T-helper 9 cell (primary cell): ENCODE data around the gene RBMS3.

Experiments
- DNase-seq: peaks from one replicate; pipeline ENCODE4 v3.0.0-alpha.2; 2020

Gene RBMS3

DNA sequence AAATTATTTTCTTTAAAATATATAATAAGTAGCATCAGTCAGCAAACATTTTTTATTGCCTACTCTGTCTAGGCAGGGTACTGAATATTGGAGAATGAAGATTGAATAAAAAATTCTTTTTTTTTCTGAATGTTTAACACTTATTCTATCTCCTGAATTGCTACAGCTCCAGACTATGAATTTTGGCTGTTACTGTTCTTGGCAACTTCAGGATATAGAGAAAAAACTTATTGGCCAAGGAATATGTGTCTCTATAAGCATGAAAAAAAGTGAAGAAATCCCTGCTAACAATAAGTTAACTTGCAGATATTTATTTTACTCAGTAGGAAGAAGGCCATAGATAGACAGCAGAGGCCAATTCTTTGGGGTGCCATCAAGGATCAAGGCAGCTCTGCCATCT, 309.6 kb downstream of the RBMS3 start:
- DNase-seq: no peak

DNA sequence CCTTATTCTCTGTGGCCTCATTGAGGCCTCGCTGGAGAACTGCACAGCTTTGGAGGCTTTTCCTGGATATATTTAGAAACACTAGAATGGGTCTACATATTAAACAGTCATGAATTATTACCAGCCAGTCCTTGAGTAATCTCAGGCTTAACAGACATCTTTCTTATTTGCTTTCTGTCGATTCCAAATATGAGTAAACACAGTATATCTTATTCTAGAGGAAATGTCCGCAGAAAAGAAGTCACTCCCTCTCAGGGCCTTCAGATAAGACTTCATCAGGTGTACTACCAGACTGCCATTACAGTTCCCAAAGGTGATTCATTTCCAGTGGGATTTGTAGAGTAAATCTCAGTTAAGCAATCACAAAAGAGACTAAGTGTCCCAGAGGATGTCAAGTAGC, 310.7 kb downstream of the RBMS3 start:
- DNase-seq: no peak

DNA sequence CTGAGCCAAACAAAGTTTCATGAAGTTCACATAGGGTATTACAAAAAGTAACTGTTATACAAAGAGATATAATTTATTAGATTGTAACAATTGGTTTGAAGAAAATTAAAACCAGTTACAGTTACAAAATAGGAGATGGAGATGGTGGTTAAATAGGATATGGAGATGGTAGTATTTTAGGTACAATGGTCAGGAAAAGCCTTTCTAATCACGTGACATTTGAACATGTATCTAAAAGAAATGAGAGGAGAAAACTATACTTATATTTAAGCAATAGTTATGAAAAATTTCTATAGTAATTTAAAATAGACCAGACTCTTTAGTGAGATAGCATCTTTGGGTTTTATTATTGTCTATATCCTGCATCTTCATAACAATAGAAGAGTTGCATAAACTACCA, 312.9 kb downstream of the RBMS3 start:
- no peak for DNase-seq

DNA sequence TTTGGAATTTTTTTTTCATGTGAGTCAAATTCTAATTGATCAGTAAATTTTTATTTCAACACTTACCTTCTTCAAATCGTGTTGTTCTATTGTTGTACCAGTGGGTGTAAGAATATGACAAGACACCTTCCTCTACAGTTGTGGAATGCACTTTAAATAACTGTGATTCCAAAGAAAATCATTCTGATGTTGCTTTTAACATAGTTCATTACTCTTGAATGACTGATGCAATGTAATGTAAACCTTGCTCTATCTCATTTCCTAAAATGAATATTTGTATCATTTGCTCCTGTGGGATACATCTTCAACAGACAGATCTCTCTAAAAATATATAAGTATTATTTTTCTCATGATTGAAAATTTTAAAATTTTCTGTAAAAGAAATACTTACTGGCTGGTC, 313.4 kb downstream of the RBMS3 start:
- DNase-seq: no peak

DNA sequence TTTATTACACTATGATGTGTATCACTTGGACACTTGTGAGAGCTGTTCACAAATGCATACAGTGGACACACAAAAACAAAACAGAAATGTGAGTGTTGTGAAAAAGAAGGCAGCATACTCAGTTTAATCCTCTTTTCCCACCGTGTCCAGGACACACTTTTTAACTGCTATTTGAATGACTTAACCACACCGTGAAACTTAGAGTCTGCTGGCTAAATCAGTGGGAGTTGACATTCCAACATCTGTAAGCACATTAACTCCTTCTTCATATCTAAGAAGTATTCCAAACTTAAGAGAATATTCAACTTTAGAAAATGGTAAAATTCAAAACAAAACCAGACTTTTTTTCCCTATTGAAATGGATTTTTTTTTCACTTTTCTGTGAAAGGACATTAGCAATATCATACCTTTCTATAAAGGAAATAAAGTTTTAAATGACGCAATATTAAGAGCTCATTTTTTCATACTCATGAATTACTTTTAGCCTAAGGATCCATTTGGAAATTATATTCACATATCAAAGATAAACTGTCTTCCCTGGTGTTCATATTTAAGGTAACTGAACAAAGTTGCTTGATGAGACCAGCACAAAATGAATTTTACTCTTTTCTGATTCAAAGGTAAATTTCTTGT, 316.6 kb downstream of the RBMS3 start:
- DNase-seq: no peak

DNA sequence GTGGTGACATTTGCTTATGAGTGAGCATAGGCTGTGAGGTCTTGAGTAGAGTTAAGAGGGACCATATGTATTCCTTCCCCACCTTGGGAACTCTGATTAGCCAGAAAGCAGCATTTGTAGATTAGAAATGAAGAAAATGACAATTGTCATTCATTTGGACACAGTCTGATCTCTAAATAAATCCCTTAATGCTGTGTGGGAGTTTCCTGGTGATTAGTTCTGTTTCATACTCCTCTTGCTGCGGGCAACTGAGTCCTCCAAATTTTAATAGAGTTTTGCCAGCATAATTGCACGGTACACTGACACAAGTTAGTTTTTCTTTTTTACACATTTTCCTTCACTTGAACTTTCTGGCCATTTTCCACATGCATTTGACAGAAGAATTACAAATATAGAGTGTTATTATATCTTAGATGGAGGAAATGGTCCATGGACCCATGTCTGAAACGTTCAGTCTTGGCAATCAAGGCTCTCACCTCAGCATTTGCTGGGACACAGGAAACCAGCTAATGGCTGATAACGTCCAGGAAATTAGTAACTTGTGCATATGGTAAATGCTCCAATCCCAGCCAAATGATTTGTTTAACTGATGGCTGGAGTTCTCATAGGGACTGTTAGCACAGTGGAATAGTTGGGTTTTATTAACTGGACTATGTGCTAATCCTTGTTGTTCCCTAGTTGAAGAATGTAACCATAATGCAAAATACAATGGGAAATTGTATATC, 321.2 kb downstream of the RBMS3 start:
- DNase-seq: no peak

DNA sequence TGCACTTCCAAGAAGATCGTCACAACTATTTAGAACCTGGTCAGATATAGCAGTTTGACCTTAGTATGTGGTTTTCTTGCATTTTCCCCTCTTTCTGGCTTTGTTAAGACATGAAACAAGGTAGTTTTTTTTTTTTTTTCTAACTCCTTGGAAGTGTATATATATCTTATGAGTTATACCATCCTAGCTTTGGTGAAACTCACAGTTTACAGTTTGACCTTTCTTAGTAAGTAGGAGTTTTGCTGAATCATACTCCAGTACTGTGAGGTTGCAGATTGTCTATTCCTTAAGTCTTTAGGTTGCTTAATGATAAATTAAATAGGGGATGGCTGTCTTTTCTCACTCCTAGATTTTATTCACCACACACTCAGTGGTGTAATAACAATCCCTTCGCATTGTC, 325.0 kb downstream of the RBMS3 start:
- no peak for DNase-seq

DNA sequence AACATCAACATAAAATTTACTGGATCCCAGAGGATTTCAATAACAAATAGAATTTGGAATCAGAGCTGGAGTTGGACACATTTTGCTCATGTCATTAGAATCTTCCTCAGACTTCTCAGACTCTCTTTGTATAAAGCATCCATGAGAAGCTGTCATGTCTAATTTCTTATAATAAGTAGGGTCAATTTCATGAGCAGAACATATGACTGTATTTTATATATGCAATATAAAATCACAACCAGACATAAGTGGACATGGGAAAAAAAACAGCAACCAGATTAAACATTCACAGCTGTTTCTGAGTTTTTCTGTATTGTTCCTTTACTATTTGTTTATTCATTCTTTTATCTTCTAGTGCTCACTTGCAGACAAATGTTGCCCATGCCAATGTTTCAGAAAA, 325.5 kb downstream of the RBMS3 start:
- no peak for DNase-seq

DNA sequence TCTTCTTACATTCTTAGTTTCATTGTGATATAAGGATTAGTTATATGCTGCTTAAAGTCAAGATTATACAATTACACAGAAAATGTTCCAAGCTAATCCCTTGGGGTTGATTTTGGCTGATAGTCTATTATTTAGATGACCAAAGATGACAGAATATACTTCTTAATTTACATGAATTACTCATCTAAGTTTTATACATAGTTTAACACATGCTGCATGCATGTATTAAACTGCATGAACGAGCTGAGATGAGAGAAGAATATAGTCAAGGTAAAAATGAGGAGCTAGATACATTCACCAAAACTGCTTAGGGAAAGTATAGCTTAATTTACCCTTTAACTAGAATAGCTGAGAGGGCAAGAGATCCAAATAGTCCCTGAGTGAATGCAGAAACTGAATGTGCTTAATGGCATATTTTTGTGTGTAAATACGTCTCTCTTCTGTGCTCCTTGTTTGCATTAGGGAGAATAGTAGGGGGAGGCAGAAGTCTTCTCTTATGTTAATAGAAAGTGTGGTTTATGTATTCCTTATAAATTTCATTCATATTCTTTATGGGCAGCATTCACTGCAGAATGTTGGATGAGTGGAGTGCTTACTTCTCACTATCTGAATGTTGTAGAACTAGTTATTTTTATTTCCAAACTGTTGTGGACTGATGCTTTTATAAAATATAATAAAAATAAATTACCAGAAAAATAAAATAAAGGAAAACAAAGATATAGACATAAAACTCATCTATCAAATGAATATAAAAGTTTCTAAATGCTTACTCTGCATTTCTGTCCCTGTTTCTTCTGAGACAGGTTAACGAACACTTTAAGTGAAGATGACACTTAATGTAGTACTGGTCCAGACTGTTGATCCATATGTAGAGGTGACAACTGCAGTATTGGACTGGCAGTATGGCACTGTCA, 327.8 kb downstream of the RBMS3 start:
- DNase-seq: no peak

DNA sequence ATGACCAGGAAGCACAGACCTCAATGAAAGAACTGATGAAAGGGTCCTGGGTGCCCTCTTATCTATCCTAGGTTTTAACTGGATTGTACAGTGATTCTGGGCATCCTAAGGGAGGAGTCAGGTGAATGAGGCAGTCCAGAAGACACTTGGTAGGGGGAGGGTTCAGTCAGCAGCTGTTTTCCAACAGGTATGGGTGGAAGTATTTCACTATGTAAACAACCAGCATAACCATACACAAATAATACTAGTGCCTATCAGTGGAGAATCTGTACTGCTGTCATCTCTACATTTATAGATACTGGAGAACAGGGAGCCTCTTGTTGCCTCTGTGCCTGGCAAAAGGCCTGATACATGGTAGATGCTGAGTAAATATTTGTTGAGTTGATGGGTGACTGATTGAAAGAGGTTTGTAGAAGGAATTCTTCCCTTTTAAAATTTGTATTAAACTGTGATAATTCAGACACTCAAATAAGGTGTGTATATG, 328.5 kb downstream of the RBMS3 start:
- DNase-seq: no peak

DNA sequence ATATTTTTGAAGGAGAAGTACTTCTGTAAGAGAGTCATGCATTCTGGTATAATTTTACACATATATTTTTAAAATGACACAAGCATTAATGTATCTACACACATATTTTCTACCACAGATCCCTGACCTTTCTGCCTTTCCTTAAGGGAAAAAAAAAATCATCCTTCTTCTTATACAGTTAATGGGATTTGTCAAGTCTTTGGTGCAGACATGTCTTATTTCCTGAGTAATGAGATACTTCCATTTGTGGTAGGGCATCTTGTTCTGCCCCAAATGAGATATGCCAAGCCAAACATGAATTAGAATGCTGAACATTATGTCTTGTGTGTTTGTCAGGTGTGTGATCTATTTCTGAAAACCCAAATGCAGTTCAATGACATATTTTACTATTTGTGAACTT, 329.9 kb downstream of the RBMS3 start:
- DNase-seq: no peak

DNA sequence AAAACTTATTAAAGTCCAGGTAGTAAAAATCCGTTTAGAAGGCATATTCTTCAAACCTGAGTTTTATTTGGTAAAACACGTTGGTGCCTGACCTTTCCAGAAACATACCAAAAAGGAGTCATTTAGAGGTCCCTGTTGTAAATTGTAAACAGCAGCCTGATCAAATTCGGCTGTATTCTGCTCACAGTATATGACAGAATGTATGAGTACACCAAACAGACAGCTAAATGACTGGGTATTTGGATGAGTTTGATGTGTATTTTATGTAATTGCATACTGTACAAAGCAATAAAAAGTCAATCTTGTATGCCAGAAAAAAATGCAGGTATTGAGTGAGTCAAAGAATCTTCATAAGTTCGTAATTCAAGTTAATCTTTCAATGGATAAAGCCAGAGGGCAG, 330.4 kb downstream of the RBMS3 start:
- no peak for DNase-seq

DNA sequence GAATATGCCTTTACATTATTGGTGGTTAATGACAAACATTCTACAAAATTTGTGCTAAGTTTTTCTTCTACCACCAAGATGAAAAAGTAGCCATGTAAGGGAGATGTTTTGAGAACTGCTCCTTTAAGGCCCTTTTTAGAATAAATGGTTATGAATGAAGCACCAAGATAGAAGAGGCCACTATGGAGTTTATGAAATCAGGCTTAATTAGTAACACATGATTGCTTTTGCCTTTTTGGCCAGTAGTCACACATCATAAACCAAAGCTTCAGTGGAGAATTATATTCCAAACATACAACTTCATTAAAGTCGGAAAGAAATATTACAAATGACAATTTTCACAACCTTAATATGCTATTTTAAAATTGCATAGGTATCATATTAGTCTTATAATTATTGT, 331.7 kb downstream of the RBMS3 start:
- DNase-seq: no peak

DNA sequence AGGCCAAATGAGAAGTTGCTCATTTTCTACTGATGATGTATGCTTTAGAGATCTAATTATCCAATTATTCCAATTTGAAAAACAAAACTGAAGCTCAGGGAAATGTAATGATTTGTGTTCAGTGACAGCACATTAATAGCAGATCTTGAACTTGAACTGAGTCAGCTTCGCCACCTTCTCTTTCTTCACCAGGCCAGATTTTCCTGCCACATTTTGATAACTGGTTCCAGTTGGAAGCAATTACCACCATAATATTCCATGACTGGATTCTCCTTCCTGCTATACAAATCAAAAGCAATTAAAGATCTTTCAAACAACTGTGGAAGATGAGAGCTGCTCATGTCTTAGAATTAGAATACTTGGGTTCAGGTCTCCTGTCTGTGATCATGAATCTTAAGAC, 334.1 kb downstream of the RBMS3 start:
- DNase-seq: no peak

DNA sequence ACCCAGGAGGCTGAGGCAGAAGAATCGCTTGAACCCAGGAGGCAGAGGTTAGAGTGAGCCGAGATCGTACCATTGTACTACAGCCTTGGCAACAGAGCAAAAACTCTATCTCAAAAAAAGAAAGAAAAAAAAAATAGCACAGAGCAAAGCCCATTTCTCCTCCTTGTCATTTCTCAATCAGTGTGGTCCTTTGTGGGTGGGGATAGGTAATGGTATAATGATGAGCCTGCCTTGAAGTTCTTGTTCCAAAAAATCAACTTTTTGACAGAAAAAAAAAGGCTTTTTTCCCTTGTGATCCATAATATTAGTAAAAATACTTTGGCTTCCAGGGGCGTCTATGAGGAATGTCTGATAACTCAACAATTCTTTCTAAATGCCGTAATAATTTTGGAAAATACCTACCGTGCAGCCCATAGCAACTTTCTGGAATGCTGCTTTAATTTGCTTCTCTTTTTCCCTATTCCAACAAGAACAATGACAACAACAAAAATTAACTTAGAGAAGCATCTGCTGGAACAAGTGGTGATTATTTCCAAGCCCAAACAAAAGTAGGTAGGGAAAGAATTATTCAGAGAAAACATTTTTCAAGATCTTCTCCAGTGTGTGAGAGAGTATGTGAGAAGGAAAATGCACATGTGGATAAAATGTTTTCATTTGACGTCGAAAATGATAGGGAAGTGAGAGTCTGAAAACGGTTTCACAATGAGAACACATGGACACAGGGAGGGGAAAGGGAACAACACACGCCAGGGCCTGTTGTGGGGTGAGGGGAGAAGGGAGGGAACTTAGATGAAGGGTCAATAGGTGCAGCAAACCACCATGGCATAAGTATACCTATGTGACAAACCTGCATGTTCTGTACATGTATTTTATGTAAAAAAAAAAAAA, 337.8 kb downstream of the RBMS3 start:
- DNase-seq: no peak

DNA sequence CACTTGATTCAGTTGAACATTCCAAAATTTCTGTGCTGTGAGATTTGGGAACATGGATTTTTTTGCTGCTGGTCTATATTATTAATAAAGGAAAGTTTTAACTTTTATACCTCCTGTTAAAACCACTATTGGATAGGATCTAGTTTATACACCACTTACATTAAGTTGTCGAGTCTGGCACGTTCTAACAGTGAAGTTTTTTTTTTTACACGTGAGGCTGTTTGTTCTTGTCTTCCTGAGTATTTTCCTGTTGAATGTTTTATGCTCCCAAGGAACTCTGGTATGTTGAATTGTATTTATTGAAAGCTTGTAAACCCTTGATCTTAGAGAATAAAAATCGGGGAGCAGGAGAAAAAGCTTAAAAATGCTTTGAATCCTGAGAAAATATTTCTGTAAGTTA, 338.8 kb downstream of the RBMS3 start:
- DNase-seq: no peak

DNA sequence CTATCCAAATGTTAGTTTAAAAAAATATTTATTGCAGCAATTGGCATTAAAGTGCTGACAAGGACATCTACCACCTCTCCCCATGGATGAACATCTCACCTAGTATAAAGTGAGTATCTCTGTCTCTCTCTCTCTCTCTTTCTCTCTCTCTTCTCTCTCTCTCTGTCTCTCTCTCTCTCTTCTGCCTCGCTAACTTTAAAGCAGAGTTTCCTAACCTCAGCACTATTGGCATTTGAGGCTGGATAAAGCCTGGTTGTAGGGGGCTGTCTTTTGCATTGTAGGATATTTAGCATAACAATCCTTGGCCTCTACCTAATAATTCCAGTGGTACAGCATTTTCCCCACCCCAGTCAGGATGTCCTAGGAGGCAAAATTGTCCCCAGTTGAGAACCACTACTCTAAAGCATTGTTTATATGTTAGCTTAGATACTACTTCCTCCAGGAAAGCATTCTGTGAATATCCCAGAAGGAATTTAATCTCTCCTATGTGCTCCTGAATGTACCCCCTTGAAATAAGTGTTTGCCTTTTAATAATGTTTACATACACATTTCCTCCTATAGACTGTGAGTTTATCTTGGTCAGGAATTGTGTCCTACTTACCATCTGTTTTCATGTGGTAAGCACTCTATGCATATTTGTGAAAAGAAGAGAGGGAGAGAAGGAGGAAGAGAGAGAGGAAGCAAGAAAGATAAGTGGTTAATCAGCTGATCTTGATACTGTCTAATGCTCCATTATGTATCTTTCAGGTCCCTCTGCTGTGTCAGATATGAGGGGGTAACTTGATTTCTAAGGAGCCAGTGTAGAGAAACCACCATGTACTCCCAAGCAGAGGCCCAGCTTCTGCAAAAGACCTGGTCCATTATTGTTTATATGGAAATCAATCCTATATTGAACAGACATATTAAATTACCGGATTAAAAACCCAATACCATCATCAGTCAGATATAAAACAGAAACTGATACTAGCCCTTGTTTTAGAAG, 346.6 kb downstream of the RBMS3 start:
- DNase-seq: no peak

DNA sequence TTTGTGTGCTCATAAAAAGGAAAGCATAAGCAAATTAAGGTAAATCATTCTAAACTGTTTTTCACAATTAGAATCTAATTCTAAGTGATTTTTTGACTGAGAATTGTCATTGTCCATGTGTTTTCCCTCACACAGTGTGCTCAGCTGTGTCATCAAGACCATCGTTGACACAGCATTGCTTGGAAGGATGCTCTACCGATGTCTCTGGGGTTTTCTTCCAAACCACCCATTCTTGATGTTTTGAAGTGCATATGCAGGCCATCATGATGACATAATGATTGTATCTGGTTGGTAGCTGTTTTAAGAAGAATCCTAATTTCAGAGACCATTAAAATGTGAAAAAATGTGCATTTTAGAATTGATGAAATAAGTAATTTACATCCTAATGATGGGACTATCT, 347.9 kb downstream of the RBMS3 start:
- DNase-seq: no peak

DNA sequence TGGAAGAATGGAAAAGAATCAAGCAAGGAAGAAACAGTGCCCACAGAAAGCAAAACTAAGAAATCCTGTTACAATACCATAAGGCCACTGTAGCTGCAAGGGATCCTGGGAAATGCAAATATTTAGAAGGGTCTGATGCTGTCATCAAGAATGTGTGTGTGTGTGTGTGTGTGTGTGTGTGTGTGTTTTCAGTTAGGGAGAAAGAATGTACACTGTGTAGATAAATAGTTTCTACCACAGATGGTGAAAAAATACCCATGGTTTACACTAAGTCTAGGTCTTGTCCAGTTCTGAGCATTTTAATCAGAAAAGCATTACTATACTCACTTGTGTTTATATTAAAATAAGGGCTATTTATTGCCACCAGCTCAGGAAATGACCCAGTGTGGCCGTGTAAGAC, 355.0 kb downstream of the RBMS3 start:
- no peak for DNase-seq

DNA sequence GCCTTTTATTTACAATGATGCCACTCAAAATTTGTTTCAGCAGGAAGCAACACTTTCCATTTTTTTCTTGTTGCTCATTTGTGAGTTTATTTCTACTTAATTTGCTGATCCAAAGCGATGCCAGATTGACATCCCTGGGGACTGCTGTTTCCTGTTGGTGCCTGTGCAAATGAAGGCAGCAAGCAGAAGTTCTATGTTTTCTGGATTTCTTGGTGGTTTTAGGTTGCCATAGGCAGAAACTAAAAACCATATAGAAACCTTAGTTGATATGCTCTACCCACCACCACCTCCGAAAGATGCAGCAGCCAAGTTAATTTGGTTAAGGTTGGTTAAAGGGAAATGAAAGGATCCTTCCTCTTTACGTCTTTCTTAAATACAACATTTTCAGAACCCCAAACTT, 356.2 kb downstream of the RBMS3 start:
- DNase-seq: no peak

DNA sequence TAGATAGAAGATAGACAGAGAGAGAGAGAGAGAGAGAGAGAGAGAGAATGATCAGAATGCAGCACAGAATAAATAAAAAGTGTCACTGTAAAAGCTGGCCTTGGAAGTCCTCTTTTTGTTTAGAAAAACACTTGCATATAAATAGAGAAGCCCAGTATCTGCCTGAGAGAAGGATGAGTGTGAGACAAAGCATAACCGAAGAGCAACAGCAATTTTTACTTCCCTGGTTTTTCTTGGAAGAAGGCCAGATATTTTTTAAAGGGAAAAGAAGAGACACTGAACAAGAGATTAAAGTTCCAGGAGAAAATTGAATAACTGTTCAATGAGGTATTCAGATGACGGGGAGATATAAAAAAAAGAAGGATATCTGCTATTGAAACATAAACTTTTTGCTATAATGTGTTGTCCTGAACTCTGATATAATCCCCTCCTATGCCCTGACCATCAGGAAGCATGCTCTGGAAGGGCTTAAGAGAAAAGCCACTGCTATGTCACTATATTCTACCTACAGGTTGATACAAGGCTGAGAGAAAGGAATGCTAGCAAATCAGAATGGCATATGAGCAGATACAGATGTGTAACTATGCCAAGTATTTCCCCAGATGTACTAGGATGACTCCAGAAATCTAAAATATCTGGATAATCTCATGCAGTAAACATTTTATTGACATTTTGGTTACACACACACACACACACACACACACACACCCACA, 358.9 kb downstream of the RBMS3 start:
- no peak for DNase-seq
